Subcutaneous adipose tissue (tissue), 4 donors: Measurements from ENCODE around the gene SMCO2. TPM values are rescaled to one million over a fixed set of nuclear protein-coding genes. Genes with fewer than 3 reads are reported as not detected.

Experiments used
- CTCF ChIP-seq: fragments of 450-650 bp; IDR thresholded peaks from one replicate; pipeline ENCODE4 v1.5.1; 2016; ENCODE audit warnings: low read depth, mild to moderate bottlenecking, control low read depth, antibody characterized with exemption, moderate library complexity
- total RNA-seq, 4 donors: library from RNA; depleted of rRNA; stranded (reverse); fragments of >200 nt; gene quantifications; one replicate each; pipeline ENCODE4 v1.1.0, GENCODE V29; 2016

SMCO2 gene
- total RNA-seq, 4 donors from 2014 or later: 0.34 TPM; not detected in 3

GRCh38 chr12:27505761-27506160 lies 59.2 kb downstream of the SMCO2 start:
- TF ChIP-seq CTCF: no peak

- TF ChIP-seq CTCF: no peak
Observed at GRCh38 chr12:27506645-27507189, 60.2 kb downstream of the SMCO2 start.

- no peak for TF ChIP-seq CTCF
Observed at GRCh38 chr12:27508736-27509431, 62.3 kb downstream of the SMCO2 start.

GRCh38 chr12:27511031-27511722 lies 64.6 kb downstream of the SMCO2 start:
- TF ChIP-seq CTCF: no peak

- TF ChIP-seq CTCF: no peak
Observed at GRCh38 chr12:27511723-27512045, 65.1 kb downstream of the SMCO2 start.

GRCh38 chr12:27513155-27513824 lies 66.8 kb downstream of the SMCO2 start:
- no peak for TF ChIP-seq CTCF

GRCh38 chr12:27515671-27516070 lies 69.1 kb downstream of the SMCO2 start:
- TF ChIP-seq CTCF: no peak
